G401.6 (cell line): ENCODE results near the gene ITSN2.
"Not testable (repeated sequence)": the region's sequence is repeated elsewhere in the genome, so short reads cannot be mapped to it uniquely, and the experiment has no call there.

Experiments used
- FAIRE-seq: peaks from 2 replicates; lab custom pipeline; 2012; peaks lifted over from hg19 to GRCh38; lab: Jason Lieb, UNC

The ITSN2 gene

DNA sequence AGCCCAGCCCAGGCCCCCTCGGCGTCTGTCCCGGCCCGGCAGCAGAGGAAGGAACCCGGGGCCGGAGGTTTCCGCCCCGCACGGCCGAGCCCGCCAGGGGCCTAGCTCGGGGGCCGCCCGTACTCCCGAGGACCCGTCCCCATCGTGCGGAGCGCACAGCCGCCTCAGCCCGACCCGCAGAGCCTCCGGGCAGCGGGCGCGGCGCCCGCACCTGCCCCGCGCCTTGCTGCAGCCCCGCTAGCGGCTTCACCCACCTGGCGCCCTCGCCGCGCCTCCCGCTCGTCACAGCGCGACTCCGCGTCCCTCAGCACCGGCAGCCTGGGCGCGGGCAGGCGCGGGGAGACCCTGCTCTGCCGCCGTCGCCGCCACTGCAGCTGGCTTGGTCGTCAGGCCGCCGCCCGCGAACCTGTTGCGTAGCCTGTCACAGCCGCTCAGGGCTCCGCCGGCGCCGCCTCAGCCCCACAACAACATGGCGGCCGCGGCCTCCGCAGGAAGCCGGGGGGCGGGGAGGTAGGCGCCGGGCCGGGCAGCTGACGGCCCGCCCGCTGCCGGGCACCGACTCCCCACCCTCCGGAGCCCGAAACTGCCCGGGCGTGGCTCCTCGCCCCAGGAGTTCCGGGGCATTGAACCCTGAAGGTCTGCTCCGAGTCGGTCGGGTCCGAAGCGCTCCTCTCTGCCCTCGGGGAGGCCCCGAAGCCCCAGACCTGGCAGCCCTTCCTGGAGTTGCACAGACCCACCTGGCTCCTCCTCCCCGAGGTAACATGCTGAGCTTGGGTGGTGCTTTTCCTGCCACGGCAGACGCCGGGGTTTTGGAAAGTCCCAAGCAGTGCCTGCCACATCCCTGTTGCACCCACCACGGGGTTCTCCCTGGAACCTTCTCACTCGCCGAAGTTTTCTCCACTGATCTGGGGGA lies at the start of gene ITSN2:
Gene ITSN2, minus strand, starts transcription at position 487 of the 913 bp plus-strand sequence. CDS start 32,454 bp downstream, outside the sequence.
- FAIRE-seq = no peak

DNA sequence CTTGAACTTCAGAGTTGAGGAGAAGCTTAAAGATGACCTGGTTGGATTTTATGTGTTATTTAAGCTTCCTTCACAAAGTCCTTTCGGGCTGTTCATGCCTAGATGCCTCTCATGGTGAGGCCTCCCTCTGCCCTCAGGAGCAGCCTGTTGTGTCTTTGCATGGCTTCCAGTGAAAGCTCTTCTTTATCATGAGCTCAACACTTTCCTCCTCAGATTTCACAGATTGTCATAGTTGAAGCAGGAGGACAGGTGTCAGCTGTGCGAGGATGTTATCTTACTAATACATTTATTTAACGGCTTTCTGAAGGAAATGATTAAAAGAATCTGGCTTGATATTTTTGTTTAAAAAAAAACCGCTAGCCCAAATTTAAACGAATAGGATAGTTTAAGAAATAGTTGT lies 48.8 kb upstream of the ITSN2 start:
- no peak for FAIRE-seq

DNA sequence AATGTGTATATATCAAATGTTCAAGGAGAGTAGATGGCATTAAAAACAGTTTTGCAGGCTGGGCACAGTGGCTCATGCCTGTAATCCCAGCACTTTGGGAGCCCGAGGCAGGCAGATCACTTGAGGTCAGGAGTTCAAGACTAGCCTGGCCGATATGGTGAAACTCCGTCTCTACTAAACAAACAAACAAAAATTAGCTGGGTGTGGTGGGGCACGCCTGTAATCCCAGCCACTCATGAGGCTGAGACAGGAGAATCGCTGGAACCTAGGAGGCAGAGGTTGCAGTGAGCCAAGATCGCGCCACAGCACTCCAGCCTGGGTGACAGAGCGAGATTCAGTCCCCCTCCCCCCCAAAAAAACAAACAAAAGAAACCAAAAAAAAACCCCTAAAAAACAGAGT lies 48.4 kb upstream of the ITSN2 start:
- not testable (repeated sequence) for FAIRE-seq

DNA sequence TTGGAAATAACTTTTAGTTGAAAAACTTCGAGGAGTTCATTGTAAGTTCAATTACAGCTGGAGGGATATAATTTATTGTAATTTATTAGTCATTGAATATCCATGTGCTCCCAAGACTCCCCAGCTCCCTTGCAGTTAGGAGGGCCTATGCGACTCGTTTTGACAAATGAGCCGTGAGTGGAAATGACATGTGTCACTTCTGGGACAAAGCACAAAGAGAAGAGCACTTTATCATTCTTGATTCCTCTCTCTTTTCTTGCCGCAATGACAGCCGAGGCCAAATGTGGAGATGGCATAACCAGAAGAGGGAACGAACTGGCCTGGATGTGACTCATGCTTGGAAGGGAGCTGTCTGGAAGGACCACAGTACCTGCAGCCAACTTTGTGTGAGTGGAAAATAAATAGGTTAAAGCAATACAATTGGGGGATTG lies 44.2 kb upstream of the ITSN2 start:
- FAIRE-seq = no peak

DNA sequence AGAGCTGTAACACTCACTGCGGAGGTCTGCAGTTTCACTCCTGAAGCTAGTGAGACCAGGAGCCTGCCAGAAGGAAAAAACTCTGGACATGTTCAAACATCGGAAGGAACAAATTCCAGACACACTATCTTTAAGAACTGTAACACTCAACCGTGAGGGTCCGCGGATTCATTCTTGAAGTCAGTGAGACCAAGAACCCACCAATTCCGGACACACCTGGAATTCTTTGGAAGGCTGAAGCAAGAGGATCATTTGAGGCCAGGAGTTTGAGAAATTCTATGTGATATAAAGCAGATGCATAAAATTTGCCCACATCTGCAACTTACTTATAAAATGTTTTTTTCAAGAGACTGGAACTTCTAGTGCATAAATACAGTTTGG lies 43.5 kb upstream of the ITSN2 start:
- no peak for FAIRE-seq

DNA sequence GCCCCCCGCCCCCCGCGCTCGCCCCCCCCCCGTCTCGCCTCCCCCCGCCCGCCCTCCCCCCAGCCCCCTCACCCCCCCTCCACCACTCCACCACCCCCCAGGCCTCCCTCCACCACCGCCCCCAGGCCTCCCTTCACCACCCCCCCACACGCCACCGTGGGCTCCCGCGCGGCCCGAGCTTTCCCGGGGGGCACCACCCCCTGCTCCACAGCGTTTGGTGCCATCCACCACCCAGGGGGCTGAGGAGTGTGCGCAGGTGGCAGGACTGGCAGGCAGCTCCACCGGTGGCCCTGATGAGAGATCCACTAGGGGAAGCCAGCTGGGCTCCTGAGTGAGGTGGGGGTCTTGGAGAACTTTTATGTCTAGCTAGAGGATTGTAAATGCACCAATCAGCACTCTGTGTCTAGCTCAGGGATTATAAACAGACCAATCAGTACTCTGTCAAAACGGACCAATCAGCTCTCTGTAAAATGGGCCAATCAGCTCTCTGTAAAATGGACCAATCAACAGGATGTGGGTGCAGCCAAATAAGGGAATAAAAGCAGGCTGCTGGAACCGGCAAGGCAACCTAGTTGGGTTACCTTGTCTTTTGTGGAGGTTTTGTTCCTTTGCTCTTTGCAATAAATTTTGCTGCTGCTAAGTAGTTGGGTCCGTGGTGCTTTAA lies 43.0 kb upstream of the ITSN2 start:
- FAIRE-seq = no peak

DNA sequence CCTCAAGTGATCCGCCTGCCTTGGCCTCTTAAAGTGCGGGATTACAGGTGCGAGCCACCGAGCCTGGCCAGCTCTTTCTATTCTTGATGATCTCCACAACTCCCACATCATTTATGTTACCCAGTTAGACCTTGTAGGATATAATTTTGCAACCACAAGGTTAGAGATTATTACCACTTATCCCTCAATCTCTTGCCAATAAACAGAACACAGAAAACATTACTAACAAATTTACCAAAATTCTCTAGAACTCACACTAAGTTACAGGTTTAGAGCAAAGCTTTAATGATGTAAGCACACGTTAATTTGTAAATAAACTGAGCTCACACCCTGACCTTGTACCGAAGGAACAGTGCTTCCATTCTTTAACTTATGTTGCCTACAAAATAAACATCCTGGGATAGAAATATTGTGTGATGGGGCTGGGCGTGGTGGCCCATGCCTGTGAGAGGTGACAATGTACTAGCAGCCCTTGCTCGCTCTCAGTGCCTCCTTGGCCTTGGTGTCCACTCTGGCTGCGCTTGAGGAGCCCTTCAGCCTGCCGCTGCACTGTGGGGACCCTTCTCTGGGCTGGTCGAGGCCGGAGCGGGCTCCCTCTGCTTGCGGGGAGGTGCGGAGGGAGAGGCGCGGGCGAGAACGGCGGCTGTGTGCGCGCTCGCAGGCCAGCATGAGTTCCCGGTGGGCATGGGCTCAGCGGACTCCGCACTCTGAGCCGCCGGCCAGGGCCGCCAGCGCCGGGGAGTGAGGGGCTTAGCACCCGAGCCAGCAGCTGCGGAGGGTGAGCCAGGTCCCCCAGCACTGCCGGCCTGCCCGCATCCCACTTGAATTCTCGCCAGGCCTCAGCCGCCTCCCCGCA lies 42.1 kb upstream of the ITSN2 start:
- FAIRE-seq = no peak

DNA sequence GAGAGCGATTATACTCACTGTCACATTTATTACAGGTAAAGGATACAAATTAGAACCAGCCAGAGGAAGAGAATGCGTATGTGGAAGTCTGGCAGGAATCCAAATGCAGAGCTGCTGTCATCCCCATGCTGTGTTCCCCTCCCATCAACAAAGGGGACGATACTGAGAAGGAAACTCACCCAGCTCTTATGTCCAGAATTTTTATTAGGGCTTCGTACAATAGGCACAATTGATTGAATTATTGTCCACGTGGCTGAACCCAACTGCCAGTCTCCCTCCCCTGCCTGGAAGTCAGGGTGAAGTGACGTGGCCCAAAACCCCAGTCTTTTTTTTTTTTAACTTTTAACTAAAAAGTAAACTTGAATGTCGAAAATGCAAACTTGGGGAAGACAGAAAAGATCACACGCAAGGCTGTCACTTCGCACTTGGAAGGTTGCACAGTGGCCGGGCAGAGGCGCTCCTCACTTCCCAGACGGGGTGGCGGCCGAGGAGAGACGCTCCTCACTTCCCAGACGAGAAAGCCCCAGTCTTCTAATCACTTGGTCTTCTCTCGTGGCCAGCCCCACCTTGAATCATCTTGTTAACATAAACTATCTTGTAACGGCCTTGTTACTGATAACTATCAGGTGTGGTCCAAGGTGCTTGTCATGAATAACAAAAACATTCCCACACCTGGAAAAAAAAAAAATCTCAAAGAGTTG lies 40.0 kb upstream of the ITSN2 start:
- FAIRE-seq = no peak

DNA sequence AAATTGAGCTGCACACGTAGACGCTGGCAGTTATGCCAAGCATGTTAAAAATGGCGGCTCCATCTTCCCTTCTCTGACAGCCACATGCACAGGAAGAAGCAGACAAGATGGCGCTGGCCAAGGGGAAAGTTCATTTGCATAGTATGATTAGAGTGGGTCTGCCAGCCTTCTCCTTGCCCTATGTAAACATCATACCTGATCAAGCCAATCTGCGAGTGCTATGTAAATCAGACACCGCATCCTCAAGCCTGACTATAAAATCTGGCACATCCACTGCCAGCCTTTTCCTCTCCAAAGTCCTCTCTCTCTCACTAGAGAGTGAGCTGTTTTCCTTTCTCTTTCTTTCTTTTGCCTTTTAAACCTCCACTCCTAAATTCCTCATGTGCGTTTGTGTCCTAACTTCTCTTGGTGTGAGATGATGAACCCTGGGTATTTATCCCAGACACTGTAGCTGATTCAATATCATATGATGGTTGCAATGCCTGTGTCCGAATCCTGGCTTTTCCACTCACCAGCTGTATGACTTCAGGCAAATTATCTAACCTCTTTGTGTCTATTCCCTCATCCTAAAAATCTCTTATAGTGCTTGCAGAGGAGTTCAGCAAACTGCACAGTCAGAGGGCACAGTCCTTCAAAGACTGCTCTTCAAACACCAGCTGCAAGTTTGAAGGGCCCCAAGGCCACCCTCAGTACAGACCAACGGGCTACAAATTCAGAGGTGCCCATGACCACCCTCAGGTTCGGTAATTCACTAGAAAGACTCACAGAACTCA lies 39.3 kb upstream of the ITSN2 start:
- FAIRE-seq = no peak

DNA sequence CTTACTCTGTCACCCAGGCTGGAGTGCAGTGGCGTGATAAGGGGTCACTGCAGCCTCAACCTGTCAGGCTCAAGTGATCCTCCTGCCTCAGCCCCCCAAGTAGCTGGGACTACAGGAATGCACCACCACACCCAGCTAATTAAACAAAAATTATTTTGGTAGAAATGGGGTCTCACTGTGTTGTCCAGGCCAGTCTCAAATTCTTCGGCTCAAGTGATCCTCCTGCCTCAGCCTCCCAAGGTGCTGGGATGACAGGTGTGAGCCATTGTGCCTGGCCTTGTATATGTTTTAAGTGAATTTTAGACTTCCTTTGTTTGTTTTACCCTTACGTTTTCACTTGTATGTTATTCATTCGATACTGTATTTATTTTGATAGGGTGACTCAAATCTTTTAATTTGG lies 34.7 kb upstream of the ITSN2 start:
- no peak for FAIRE-seq

DNA sequence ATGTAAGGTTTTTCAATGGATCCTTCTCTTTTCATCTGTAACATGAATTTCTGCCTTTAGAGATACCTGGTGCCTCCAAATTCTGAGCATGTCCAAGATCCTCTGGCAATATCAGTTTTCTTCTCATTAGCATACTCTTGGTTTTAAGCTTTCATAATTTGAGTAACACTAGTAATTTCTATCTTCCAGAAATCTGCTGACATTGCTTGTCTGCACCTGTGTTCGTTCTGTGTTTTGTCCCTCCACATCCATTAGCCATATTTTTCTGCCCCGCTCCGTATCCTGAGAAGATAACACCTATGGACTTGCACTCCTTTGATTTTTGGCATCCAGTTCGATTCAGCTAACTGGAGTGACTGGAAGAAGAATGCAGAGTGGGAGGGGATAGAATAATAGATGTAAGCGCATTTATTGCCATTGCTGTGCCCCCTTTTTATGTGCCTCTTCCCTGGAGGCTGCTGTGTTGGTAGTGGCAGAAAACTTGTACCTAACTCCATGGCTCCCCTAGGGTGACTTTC lies 32.3 kb upstream of the ITSN2 start:
- no peak for FAIRE-seq

DNA sequence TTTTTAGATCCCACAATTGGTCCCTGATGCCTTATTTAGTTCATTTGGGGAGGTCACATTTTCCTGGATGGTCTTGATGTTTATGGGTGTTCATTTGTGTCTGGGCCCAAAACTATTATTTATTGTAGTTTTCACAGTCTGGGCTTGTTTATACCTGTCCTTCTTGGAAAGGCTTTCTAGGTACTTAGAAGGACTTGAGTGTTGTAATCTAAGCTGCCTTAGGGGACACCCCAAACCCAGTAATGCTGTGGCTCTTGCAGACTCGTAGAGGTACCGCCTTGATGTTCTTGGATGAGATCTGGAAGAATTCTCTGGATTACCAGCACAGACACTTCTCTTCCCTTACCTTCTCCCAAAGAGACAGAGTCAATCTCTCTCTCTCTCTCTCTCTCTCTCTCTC lies 25.0 kb upstream of the ITSN2 start:
- FAIRE-seq = no peak

DNA sequence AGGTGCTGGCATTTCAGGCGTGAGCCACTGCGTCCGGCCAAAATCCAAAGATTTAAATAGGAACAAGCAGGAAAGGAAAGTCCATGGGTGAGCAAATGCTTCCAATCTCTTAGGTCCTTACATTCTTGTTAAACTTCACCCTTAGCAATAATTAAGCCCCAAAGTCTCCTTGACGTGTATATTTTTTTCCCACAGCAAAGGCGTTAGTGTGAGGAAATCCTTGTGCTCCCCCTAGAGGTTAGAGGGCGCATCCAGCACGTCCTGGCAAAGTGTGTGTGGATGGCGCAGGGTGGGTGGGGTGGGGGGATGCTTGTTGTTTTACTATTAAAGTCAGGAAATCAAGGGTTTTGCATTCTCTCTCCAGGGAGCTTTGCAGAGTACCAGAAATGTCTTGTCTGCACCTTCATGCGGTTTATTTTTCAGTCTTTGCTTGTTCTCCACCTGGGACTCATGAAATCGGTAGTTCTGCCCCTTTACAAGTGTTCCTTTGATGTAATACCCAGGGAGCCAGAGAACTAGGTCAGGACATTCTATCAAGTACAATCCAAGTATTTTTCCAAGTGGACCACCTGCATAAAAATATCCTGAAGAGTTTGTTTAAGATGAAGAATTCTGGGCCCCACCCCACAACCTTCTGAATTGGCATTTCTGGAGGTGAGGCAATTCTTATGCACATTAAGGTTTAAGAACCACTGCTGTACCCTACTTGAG lies 22.2 kb upstream of the ITSN2 start:
- FAIRE-seq = no peak

DNA sequence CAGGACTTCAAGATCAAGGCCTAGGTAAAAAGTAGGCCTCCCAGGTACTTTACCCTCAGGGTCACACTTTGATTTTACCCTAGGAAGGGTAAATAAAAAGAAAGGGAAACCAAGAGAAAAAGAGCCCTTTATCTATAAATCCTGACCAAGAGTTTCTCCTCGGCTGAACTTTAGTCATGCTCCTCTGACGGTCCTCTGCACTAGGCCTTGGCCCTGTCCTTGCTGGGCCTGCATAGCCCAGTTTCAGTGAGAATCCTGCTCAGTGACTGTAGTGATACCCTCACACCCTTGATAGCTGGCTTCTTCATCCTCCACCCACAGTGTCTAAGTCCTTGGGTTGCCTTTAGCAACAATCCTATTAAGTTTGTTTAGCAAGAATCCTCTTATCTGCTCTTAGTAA lies 20.5 kb upstream of the ITSN2 start:
- no peak for FAIRE-seq

DNA sequence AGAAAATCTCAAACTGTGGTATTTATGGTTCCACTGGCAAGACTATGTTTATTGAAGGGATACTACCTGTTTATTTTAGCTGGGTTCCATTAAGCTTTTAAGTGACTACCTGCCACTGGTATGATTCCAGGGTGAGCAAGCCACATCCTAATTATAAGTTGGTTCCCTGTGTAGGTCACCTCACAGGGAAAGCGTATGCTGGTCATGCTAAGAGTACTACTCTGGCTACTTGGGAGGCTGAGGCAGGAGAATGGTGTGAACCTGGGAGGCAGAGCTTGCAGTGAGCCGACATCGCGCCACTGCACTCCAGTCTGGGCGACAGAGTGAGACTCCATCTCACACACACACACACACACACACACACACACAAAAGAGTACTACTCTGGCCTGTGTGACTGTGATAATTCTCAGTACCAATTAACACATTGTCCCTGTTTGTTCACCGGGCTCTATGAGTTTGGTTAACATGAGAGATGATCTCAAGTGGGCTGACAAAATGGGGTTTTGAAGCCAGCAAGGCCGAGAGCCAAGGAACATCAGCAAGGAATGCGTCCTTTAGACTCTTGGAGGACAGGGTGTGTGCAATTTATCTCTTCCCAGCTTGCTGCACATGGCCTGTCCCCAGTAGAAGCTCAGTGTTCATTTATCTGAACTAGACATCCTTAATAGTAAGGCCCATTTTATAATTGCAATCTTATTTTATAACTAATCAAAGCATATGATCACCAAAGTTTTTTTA lies 15.2 kb upstream of the ITSN2 start:
- no peak for FAIRE-seq

DNA sequence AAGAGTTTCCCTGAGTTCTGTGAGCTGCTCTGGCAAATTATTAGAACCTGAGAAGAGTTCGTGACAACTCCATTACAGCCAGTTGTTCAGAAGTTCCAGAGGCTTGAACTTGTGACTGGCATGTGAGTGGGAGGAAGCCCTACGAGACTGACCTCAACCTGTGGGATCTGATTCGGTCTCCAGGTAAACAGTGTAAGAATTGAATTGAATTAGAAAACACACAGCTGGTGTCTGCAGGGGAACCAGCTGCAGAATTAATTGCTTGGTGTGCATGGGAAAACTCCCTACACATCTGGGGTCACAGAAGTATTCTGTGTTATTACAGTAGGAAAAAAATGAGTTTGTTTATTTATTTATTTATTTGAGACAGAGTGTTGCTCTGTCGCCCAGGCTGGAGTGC lies 14.0 kb upstream of the ITSN2 start:
- FAIRE-seq = no peak

DNA sequence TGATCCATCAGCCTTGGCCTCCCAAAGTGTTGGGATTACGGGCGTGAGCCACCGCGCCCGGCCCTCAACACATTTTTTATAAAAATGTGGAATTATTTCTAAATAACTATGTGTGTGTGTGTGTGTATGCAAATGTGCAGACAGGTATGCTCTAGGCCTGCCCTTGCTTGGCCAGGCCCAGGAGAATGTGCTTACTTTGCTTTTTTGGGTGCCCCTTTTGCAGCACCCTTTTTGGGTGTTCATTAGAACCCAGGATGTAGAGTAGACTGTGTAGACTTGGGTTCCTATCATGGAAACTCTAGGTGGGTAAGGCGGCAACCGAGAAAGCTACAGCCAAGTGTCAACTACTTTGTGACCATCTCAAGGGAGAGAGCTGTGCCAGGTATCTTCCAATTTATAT lies 11.7 kb upstream of the ITSN2 start:
- no peak for FAIRE-seq

DNA sequence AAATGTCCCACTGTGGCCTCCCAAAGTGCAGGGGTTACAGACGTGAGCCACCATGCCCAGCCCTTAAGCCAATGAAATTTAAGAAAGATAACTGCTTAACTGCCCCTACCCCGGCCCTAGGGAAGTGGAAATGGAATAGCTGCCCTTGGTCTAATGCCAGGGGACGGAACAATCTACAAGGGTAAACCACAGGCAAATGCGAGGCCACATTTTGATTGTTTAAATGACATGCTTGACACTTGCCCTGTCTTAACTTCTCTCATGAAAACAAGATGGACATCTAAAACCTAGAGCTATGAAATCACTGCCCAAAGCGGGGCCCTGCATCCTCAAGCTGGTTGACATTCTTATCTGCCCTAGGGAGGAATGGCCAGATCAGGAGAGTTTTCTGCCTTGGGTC lies 5.5 kb upstream of the ITSN2 start:
- FAIRE-seq = no peak

DNA sequence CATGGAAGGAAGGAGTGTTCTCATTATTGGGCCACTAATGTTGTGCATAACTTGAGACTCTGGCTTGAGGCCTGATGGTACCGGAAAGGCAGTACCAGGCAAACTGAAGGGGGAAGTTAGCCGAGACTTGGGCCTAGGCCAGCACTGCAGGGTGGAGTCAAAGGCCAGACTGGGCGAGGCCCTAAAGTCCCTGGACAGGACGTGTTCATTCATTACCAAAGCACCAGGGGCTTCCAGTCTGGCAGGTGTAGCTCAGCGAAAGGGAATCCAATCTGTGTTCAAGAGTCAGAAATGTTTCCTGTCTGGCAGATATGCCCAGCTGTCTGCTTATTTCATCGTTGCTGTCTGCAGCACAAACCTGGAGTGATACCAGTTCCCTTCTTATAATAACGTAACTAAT lies 4.7 kb upstream of the ITSN2 start:
- no peak for FAIRE-seq

DNA sequence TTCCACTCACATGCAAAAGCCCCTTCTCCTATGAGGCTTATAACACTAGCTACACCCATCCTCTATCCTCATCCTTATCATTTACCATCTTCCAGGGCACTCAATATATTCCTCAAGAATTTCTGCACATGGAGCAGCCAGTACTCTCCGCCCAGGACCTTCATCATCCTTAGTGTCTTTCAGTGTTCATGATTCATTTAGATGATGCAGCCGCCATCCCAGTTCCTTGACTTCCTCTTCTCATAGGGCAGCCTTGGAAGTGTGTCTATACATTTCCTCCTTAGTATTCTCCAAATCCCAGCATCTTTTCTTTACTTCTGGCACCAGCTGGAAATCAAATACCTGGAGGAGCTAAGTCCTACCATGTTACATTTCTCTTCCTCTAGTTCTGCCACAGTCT lies 3.0 kb upstream of the ITSN2 start:
- FAIRE-seq = no peak
